ENCODE results near the gene KIF26B. TPM values are rescaled to one million over a fixed set of nuclear protein-coding genes. Genes with fewer than 3 reads are reported as not detected.

Gene KIF26B
- total RNA-seq, 1 donor from 2014 or later: 3.4 TPM

- Mint-ChIP-seq H3K27ac (ENCODE audit: unreplicated experiment) (no peak overlapping the region), H3K27me3 (ENCODE audit: unreplicated experiment) (no peaks in the 10 kb centered on the region), H3K9me3 (ENCODE audit: unreplicated experiment) (no peaks in the 10 kb centered on the region), H3K4me3 (ENCODE audit: unreplicated experiment) (no peak overlapping the region), H3K4me1 (ENCODE audit: unreplicated experiment) (peaks cover 3% of the 10 kb centered on the region), H3K36me3 (ENCODE audit: low read depth, unreplicated experiment) (no peaks in the 10 kb centered on the region)
- no peak for DNase-seq (ENCODE audit: low spot score)
- no peak for TF ChIP-seq CTCF (IDR thresholded peaks at IDR 0.05; ENCODE audit: unreplicated experiment)
Observed at GRCh38 chr1:245587435-245588115, 432.8 kb downstream of the KIF26B start.

- no peak for DNase-seq (ENCODE audit: low spot score)
- no peak for TF ChIP-seq CTCF (IDR thresholded peaks at IDR 0.05; ENCODE audit: unreplicated experiment)
- Mint-ChIP-seq H3K4me3 (ENCODE audit: unreplicated experiment) (no peak overlapping the region), H3K27me3 (ENCODE audit: unreplicated experiment) (no peaks in the 10 kb centered on the region), H3K27ac (ENCODE audit: unreplicated experiment) (no peak overlapping the region), H3K36me3 (ENCODE audit: low read depth, unreplicated experiment) (no peaks in the 10 kb centered on the region), H3K4me1 (ENCODE audit: unreplicated experiment) (peaks cover 3% of the 10 kb centered on the region), H3K9me3 (ENCODE audit: unreplicated experiment) (no peaks in the 10 kb centered on the region)
Observed at GRCh38 chr1:245588116-245588639, 433.4 kb downstream of the KIF26B start.

DNA sequence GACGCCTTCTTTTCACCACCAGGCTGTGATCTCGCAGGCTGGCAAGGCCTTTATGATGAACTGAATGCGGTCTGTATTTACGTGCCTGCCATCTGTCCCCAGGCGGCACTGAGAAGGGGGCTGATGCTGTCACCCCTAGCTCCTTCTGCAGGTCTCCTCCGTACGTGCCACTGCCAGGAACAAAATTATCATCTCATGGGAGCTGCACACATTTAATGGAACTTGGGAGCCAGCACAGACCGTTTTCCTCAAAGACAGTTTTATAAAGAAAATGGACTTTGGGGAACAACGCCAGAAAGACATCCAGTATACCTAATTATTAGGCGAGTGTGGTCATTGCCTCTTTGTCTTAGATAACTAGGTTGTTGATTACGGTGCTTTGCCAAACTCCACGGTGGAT lies 434.5 kb downstream of the KIF26B start:
- H3K4me1 Mint-ChIP-seq (ENCODE audit: unreplicated experiment): peaks cover 3% of the 10 kb centered on the region

GRCh38 chr1:245589906-245590305 lies 435.1 kb downstream of the KIF26B start:
- Mint-ChIP-seq H3K4me1 (ENCODE audit: unreplicated experiment) (peaks cover 3% of the 10 kb centered on the region), H3K4me3 (ENCODE audit: unreplicated experiment) (no peak overlapping the region), H3K27ac (ENCODE audit: unreplicated experiment) (no peak overlapping the region), H3K27me3 (ENCODE audit: unreplicated experiment) (no peaks in the 10 kb centered on the region), H3K36me3 (ENCODE audit: low read depth, unreplicated experiment) (no peaks in the 10 kb centered on the region), H3K9me3 (ENCODE audit: unreplicated experiment) (no peaks in the 10 kb centered on the region)
- no peak for DNase-seq (ENCODE audit: low spot score)
- no peak for TF ChIP-seq CTCF (IDR thresholded peaks at IDR 0.05; ENCODE audit: unreplicated experiment)

More for the DNA sequence above, 434.5 kb downstream of the KIF26B start:
- no peak for TF ChIP-seq CTCF (IDR thresholded peaks at IDR 0.05; ENCODE audit: unreplicated experiment)
- DNase-seq (ENCODE audit: low spot score): no peak
- Mint-ChIP-seq H3K9me3 (ENCODE audit: unreplicated experiment) (no peaks in the 10 kb centered on the region), H3K4me3 (ENCODE audit: unreplicated experiment) (no peak overlapping the region), H3K27ac (ENCODE audit: unreplicated experiment) (no peak overlapping the region), H3K27me3 (ENCODE audit: unreplicated experiment) (no peaks in the 10 kb centered on the region), H3K36me3 (ENCODE audit: low read depth, unreplicated experiment) (no peaks in the 10 kb centered on the region)

DNA sequence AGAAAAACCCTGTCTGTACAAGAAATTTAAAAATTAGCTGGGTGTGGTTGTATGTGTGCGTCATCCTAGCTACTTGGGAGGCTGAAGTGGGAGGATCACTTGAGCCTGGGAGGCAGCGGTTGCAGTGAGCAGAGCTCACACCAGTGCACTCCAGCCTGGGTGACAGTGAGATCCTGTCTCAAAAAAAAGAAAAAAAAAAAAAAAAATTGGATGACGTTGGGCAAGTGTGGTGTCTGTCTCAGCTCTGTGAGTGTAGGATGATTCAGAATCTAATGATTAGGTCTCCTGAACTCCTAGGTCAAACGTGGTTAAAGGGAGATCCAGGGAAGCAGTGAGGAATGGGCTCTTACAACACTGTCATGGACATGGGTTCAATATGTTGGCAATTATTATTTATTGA lies 435.9 kb downstream of the KIF26B start:
- no peak for TF ChIP-seq CTCF (IDR thresholded peaks at IDR 0.05; ENCODE audit: unreplicated experiment)
- DNase-seq (ENCODE audit: low spot score): no peak
- no peaks in the 10 kb centered on the region for H3K9me3 Mint-ChIP-seq (ENCODE audit: unreplicated experiment)
- no peaks in the 10 kb centered on the region for H3K27me3 Mint-ChIP-seq (ENCODE audit: unreplicated experiment)
- H3K4me1 Mint-ChIP-seq (ENCODE audit: unreplicated experiment): peaks cover 3% of the 10 kb centered on the region
- H3K27ac Mint-ChIP-seq (ENCODE audit: unreplicated experiment): no peak overlapping the region
- no peak overlapping the region for H3K4me3 Mint-ChIP-seq (ENCODE audit: unreplicated experiment)
- no peaks in the 10 kb centered on the region for H3K36me3 Mint-ChIP-seq (ENCODE audit: low read depth, unreplicated experiment)
